GM18951 (cell line): ENCODE data around the gene RNF114.

Experiments
- POLR2A ChIP-seq: IDR thresholded peaks from 4 replicates; pipeline ENCODE4 v1.6.1; 2011; ENCODE audit warnings: mild to moderate bottlenecking; ENCODE audit not compliant: insufficient read length, insufficient read depth; ENCODE audit errors: extremely low read depth
- in situ Hi-C: fragments of 300-500 bp; cut with MboI; formaldehyde crosslinking; loops from one replicate; pipeline ENCODE4 v1.12.0; 2022; ENCODE audit warnings: low sequenced_read_pairs, mixed read lengths, inconsistent platforms; ENCODE audit not compliant: unreplicated experiment

RNF114 gene

GRCh38 chr20:49928411-49929141 is 7.6 kb upstream of the RNF114 start:
- no peak for TF ChIP-seq POLR2A
- in situ Hi-C loops: no loop called here

- in situ Hi-C loops: no loop called here
- TF ChIP-seq POLR2A: no peak
These were observed 7.1 kb upstream of the RNF114 start for GRCh38 chr20:49929142-49929494.

DNA sequence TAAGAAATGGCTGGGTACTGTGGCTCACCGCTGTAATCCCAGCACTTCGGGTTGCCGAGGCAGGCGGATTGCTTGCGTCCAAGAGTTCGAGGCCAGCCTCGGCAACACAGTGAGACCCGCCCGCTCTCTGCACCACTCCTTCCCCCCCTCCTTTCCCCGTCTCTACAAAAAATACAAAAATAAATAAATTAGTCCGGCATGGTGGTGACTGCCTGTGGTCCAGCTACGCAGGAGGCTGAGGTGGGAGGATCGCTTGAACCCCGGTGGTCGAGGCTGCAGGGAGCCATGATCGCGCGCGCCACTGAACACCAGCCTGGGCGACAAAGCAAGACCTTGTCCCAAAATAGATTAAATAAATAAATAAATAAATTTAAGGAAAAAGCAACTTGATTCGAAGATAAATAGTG is 448 bp upstream of the RNF114 start:
- TF ChIP-seq POLR2A: no peak
- in situ Hi-C loops: no loop called here

GRCh38 chr20:49937027-49937929 is 1.1 kb downstream of the RNF114 start:
- in situ Hi-C loops: no loop called here
- TF ChIP-seq POLR2A: no peak

DNA sequence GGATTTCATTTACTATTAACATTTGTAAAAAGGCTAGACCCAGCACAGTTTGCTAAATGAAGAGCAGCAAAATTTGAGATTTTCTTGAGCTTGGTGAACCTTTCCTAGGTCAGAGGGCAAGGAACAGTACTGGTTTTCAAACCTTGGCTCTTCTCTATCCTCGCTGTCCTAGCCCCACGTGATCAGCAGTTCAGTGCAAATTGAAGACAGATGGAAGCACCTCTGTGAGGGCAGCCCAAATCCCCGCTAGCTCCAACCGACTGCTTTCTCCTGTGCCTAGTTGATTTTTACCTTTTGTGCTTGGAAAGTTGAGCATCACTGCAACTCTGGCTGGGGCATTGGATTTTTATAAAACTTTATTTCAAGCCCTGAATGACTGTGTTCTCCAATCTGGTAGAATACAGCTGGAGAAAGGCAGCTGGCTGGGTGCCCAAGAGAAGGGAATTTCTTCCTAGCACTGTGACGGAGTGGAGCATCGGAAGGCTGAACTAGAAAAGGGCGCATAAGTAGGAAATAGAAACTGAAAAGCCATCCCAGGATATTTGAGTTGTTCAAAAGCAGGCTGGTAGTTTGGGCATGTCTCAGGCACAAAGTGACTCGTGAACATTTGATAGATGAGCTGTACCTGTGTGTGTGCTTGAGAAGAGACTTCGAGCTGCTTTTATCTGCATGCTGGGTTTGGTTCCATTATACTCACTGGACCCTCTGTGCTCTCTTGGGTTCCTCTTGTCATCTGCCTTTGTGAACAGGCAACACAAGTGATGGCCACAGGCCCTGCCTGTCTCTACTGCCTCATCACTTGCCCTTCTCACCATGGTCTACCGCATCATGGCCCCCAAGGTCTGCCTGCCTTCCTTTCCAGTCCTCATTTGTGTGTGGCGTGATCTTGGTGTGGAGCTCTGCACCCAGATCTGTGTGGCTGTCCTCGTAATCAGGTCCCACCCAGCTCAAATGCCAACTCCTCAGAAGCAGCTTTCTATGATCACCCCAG is 2.3 kb downstream of the RNF114 start:
- no peak for TF ChIP-seq POLR2A
- in situ Hi-C loops: no loop called here

DNA sequence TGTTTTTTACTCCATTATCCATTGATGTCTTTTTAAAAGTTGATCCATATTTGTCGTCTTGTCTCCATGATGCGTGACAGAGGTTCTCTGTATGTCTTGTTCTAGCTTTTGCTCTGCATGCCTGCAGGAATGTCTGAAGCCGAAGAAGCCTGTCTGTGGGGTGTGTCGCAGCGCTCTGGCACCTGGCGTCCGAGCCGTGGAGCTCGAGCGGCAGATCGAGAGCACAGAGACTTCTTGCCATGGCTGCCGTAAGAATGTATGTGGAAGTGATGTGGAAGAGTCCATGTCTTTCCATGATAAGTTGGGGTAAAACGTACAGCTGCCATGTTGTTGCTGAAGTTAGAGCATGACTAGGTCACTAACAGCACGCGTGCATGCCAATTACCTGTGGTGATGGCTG is 5.3 kb downstream of the RNF114 start:
- TF ChIP-seq POLR2A: no peak
- in situ Hi-C loops: no loop called here

DNA sequence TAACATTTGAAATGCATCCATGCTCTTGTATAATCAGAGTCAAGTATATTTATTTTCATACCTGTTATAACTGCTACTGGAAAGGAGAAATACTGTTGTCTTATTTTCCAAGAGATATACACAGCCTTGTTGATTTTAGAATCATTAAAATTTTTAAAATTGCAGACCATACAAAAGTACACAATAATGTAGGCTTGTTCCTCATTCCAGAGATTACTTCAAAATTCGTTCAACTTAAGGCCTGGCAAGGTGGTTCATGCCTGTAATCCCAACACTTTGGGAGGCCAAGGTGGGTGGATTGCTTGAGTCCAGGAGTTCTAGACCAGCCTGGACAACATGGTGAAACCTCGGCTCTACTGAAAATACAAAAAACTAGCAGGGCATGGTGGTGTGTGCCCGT is 6.1 kb downstream of the RNF114 start:
- TF ChIP-seq POLR2A: no peak
- in situ Hi-C loops: no loop called here

DNA sequence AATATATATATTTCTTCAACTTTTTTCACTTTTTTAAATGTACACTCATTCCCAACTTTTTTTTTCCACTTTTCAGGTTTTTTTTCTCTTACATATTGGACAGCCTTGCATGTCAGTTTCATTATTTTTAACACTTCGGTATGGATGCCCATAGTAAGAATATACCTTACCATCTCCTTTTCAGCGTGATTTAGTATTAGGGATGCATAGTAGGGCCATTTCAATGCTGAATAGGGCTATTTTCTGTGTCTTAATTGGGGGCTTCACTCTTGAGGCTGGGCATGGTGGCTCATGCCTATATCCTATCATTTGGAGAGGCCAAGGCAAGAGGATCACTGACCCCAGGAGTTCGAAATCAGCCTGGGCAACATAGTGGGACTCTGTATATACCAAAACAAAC is 6.7 kb downstream of the RNF114 start:
- no peak for TF ChIP-seq POLR2A
- in situ Hi-C loops: no loop called here

DNA sequence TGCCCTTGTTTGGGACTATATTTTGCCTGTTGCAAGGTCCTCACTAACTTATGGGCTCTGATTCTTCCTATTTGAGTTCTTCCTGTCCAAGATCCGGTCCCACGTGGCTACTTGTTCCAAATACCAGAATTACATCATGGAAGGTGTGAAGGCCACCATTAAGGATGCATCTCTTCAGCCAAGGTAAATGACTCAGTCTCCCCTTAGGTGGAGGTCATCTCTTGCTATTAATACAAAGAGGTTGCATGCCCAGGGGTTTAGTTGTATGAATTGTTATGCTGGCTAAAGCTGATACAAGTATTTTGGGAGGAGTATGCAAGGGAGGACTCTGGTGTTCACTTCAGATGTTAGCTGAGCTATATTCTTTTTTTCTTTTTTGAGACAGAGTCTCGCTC is 9.1 kb downstream of the RNF114 start:
- in situ Hi-C loops: no loop called here
- TF ChIP-seq POLR2A: no peak

DNA sequence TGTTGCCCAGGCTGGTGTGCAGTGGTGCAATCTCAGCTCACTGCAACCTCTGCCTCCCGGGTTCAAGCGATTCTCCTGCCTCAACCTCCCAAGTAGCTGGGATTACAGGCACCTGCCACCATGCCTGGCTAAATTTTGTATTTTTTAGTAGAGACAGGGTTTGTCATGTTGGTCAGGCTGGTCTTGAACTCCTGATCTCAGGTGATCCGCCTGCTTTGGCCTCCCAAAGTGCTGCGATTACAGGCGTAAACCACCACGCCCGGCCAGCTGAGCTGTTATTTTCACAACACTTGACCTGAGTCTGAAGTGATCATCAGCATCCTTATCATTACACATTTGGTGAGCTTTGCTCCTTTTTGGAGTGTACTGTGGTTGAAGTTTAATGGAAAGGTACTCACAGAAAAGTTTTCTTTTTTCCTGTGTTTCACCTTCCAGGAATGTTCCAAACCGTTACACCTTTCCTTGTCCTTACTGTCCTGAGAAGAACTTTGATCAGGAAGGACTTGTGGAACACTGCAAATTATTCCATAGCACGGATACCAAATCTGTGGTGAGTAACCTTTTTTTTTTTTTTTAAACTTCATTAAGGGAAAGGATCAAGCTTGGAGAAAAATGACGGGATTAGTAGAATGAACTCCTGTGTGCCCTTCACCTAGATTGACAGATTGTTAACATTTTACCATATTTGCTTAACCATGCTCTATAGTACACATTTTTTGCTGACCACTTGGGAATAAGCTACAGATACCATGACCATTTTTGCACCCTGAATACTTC is 9.7 kb downstream of the RNF114 start:
- no peak for TF ChIP-seq POLR2A
- in situ Hi-C loops: no loop called here

- TF ChIP-seq POLR2A: no peak
- in situ Hi-C loops: no loop called here
These were observed 12.0 kb downstream of the RNF114 start for GRCh38 chr20:49948178-49948577.

- no peak for TF ChIP-seq POLR2A
- in situ Hi-C loops: no loop called here
These were observed 12.8 kb downstream of the RNF114 start for GRCh38 chr20:49948809-49949507.

- TF ChIP-seq POLR2A: no peak
- in situ Hi-C loops: no loop called here
These were observed 15.0 kb downstream of the RNF114 start for GRCh38 chr20:49951151-49951550.
